HFF-Myc (cell line): ENCODE results near the gene MT2A.

ENCODE experiments used
- DNase-seq: peaks from one replicate; pipeline ENCODE4 v3.0.0-alpha.2; 2011; ENCODE audit warnings: low read depth; ENCODE audit errors: extremely low read depth
- H3K4me3 ChIP-seq: replicated peaks from 2 replicates; pipeline ENCODE4 v1.5.1; 2011; ENCODE audit warnings: low read depth, mild to moderate bottlenecking, control low read depth, low read length
- CTCF ChIP-seq: IDR thresholded peaks from 2 replicates; pipeline ENCODE4 v1.5.1; 2012; ENCODE audit warnings: mild to moderate bottlenecking, low read depth, low read length, control low read depth; ENCODE audit errors: missing control alignments

MT2A gene

DNA sequence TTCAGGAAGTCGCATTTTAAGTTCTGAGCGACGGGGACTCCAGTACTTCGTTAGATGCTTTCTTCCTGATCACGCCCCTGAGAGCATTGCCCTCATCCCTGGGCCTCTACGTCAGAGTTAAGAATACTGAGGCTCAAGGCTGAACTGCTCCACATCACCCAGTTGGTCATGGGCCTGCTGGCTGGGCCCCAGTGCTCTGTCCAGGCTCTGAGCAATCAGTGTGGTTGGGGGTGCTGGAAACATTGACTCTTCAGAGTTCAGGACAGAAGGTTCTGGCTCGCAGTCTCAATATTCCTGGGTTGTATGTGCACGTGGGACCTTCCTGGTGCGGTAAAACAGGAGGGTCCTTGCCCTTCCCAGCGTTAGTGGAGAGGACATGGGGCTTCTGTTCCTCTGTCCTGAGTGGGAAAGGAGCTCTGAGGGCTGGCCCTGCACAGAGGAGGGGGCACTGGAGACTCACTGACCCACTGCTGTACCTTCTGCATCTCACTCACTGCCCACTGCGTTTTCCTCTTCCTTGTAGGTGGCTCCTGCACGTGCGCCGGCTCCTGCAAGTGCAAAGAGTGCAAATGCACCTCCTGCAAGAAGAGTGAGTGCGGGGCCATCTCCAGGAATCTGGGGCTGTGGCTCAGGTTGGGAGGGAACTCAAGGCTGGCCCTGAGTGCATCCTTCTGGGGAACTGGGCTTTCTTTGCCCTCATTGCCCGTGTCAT is 17.7 kb downstream of the MT2A start:
- DNase-seq: no peak
- no peak for TF ChIP-seq CTCF
- H3K4me3 ChIP-seq: peak overlapping the region; percentile 80

- no peak for TF ChIP-seq CTCF
- no peak for DNase-seq
- H3K4me3 ChIP-seq: peak overlapping the region; percentile 80
These were observed 18.3 kb downstream of the MT2A start for GRCh38 chr16:56626685-56627084.

DNA sequence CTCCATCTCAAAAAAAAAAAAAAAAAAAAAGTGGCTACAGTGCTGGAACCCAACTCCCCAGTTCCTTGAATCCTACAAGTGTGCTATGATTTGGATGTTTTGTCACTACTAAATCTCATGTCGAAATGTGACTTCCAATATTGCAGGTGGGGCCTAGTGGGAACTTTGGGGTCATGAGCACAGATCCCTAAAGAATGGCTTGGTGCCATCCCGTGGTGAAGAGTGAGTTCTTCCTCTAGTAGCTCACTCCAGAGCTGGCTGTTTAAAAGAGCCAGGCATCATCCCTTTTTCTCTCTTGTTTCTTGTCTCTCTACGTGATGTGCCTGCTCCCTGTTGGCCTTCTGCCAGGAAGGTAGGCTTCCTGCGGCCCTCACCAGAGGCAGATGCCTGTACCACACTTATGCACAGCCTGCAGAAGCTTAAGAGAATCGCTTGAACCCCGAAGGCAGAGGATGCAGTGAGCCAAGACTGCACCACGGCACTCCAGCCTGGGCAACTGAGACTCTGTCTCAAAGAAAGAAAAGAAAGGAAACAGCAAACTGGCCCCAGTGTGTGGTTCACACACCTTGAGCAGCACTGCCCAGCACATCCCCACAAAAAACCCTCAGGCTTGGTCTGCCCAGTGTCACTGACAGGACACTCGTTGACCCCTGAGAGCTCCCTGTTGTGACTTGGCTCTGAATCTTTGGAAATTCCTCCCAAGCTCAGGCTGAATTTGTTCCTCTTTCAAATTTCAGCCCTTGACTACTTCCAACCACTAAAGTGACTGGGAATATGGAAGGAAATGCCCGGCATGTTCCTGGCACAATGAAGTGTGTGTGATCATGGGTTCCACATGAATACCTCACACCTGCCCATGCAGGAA is 20.3 kb downstream of the MT2A start:
- no peak for DNase-seq
- no peak overlapping the region for H3K4me3 ChIP-seq
- no peak for TF ChIP-seq CTCF

DNA sequence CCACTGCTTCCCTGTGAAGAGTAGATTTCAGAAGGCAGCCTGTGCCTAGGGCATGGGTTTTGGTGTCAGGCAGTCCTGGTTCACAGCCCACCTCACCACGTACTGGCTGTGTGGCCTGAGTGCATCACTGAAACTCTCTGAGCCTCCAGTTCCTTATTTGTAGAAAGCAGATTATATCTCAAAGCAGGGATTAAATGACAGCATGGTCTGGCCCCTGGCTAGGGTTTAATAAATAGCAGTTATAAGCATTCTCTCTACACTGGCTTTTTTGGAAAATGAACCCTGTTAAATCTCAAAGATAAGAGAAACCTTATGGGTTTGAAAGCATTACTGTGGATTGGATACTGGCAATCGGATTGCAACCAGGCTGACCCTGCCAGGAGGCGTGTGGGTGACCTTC is 21.1 kb downstream of the MT2A start:
- no peak for DNase-seq
- no peak overlapping the region for H3K4me3 ChIP-seq
- no peak for TF ChIP-seq CTCF

DNA sequence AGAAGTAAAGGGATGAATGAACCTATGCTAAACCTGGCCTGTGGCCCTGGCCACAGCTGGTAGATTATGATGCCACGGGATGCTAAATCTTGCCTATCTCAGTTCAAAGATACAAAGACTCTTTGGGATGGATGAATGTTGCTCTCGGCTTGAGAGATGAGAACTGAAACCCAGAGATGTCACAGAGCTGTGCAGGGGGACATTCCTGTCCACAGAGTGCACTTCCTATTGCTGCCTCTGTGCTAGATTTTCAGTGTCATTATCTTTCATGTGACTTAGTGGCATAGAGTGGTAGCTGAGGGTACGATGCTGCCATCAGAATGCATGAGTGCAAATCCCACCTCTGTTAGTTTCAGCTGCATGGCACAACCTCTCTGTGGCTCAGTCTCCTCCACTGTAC is 21.8 kb downstream of the MT2A start:
- no peak for DNase-seq
- no peak overlapping the region for H3K4me3 ChIP-seq
- no peak for TF ChIP-seq CTCF

GRCh38 chr16:56631197-56631596 is 22.8 kb downstream of the MT2A start:
- no peak overlapping the region for H3K4me3 ChIP-seq
- DNase-seq: no peak
- no peak for TF ChIP-seq CTCF

DNA sequence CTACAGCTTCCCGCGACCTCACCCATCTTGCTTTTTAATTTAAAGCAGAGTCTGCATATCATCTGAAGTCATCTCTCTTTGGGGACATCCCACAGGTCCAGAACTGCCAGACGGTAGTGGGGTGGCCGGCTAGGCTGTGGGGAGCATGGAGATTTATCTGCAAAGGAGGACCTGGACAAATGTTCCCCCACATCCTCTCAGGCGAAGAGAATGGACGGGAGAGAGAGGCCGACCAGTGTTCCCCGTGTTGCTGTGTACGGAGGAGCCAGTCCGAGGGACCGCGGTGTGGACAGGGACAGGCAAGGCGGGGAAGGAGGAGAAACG is 23.4 kb downstream of the MT2A start:
- peak overlapping the region; percentile 33; the same call in 1 of the 2 replicates for H3K4me3 ChIP-seq
- DNase-seq: no peak
- no peak for TF ChIP-seq CTCF
